Calu3 (cell line): ENCODE data around the gene DDX19B. TPM values are rescaled to one million over a fixed set of nuclear protein-coding genes. Genes with fewer than 3 reads are reported as not detected.
"Not testable (repeated sequence)": the region's sequence is repeated elsewhere in the genome, so short reads cannot be mapped to it uniquely, and the experiment has no call there.

ENCODE experiments used
- BruUV-seq: library from RNA; stranded (reverse); fragments of 400-500 nt; replicated peaks from 2 replicates; lab custom pipeline; 2021; lab: Mats Ljungman, UMichigan
- CTCF ChIA-PET: fragments of 300-600 bp; sonication (Branson Sonifier 250); formaldehyde crosslinking; loops from one replicate; lab custom pipeline; 2022; ENCODE audit warnings: antibody characterized with exemption; lab: Charles Lee
- DNase-seq: peaks from one replicate; pipeline ENCODE4 v3.0.0; 2022
- H3K27ac Mint-ChIP-seq: one replicate; pipeline ENCODE4 v1.8.0; 2022; ENCODE audit warnings: mixed read lengths; ENCODE audit not compliant: unreplicated experiment
- H3K27me3 Mint-ChIP-seq: one replicate; pipeline ENCODE4 v1.8.0; 2022; ENCODE audit warnings: mixed read lengths; ENCODE audit not compliant: unreplicated experiment
- H3K36me3 Mint-ChIP-seq: one replicate; pipeline ENCODE4 v1.8.0; 2022; ENCODE audit warnings: mild to moderate bottlenecking, moderate library complexity, mixed read lengths; ENCODE audit not compliant: insufficient read depth, unreplicated experiment
- H3K4me1 Mint-ChIP-seq: one replicate; pipeline ENCODE4 v1.8.0; 2022; ENCODE audit warnings: mild to moderate bottlenecking, low read depth, mixed read lengths; ENCODE audit not compliant: unreplicated experiment
- H3K4me3 Mint-ChIP-seq: one replicate; pipeline ENCODE4 v1.8.0; 2022; ENCODE audit warnings: mild to moderate bottlenecking, low read depth, moderate library complexity, mixed read lengths; ENCODE audit not compliant: unreplicated experiment
- H3K9me3 Mint-ChIP-seq: one replicate; pipeline ENCODE4 v1.8.0; 2022; ENCODE audit warnings: low read depth, mixed read lengths; ENCODE audit not compliant: unreplicated experiment
- CTCF ChIP-seq: fragments of 200-600 bp; IDR thresholded peaks from one replicate; pipeline ENCODE4 v1.8.0; 2022; ENCODE audit warnings: antibody characterized with exemption; ENCODE audit not compliant: unreplicated experiment
- intact Hi-C: fragments of 100-400 bp; cut with micrococcal nuclease; formaldehyde crosslinking; loops from one replicate; pipeline ENCODE4 v1.10.0; 2022; ENCODE audit not compliant: unreplicated experiment
- total RNA-seq: library from RNA; stranded (reverse); gene quantifications from 2 replicates; pipeline ENCODE4 v1.2.3, GENCODE V29; 2022

The DDX19B gene
- total RNA-seq, 1 experiment from 2014 or later, result 45.2 TPM

GRCh38 chr16:70331091-70331490 lies 32.1 kb downstream of the DDX19B start:
- BruUV-seq, result no TSS peak
- H3K9me3 Mint-ChIP-seq, result no peaks in the 10 kb centered on the region
- DNase-seq, result no peak
- no peak overlapping the region for H3K4me3 Mint-ChIP-seq
- H3K27ac Mint-ChIP-seq, result no peak overlapping the region
- CTCF ChIA-PET, result no interaction called here
- no peak for TF ChIP-seq CTCF
- intact Hi-C loops, result no loop called here
- H3K27me3 Mint-ChIP-seq, result no peaks in the 10 kb centered on the region
- no peaks in the 10 kb centered on the region for H3K4me1 Mint-ChIP-seq
- H3K36me3 Mint-ChIP-seq, result peaks cover 40% of the 10 kb centered on the region

- BruUV-seq, result no TSS peak
- intact Hi-C loops, result no loop called here
- Mint-ChIP-seq H3K9me3 (no peaks in the 10 kb centered on the region), H3K4me3 (no peak overlapping the region), H3K4me1 (no peaks in the 10 kb centered on the region), H3K36me3 (peaks cover 47% of the 10 kb centered on the region), H3K27ac (no peak overlapping the region), H3K27me3 (no peaks in the 10 kb centered on the region)
- CTCF ChIA-PET, result interaction anchor here (1.2 kb wide), 1 partner anchor 15 kb away, joined by 3 read pairs; the partner anchor contains the start of gene DDX19A
- peak; percentile 67 for TF ChIP-seq CTCF
- peak; percentile 26 for DNase-seq
These were observed 32.8 kb downstream of the DDX19B start for GRCh38 chr16:70331588-70332358.

- peaks cover 50% of the 10 kb centered on the region for H3K36me3 Mint-ChIP-seq
- intact Hi-C loops, H3K27ac Mint-ChIP-seq, H3K27me3 Mint-ChIP-seq, H3K4me3 Mint-ChIP-seq, BruUV-seq, DNase-seq, H3K4me1 Mint-ChIP-seq, H3K9me3 Mint-ChIP-seq: not testable (repeated sequence)
- CTCF ChIA-PET, result interaction anchor here (1.2 kb wide), 1 partner anchor 14 kb away, joined by 3 read pairs; the partner anchor contains the start of gene DDX19A
These were observed 33.7 kb downstream of the DDX19B start for GRCh38 chr16:70332728-70333127.

GRCh38 chr16:70337814-70338213 lies 38.8 kb downstream of the DDX19B start:
- no peak overlapping the region for H3K4me3 Mint-ChIP-seq

More at GRCh38 chr16:70337814-70338213, 38.8 kb downstream of the DDX19B start:
- no peak for DNase-seq
- H3K27ac Mint-ChIP-seq, result no peak overlapping the region
- intact Hi-C loops, result no loop called here
- no peaks in the 10 kb centered on the region for H3K27me3 Mint-ChIP-seq
- CTCF ChIA-PET, result no interaction called here
- TF ChIP-seq CTCF, result no peak
- no peaks in the 10 kb centered on the region for H3K9me3 Mint-ChIP-seq
- H3K36me3 Mint-ChIP-seq, result peaks cover 42% of the 10 kb centered on the region
- no peaks in the 10 kb centered on the region for H3K4me1 Mint-ChIP-seq
- BruUV-seq, result no TSS peak
